GM18861 (cell line): ENCODE data around the gene PSD.
A peak's percentile ranks its signal among the peaks of the same experiment; 100 is the strongest.

ENCODE experiments used
- ATAC-seq: cut with Tn5 transposase; IDR thresholded peaks from one replicate; pipeline ENCODE4 v1.9.1; 2021; ENCODE audit not compliant: unreplicated experiment

Gene PSD

GRCh38 chr10:102444851-102445250, 26.3 kb upstream of the PSD start:
- no peak for ATAC-seq

- ATAC-seq, result no peak
These were observed 19.8 kb upstream of the PSD start for GRCh38 chr10:102438374-102438773.

GRCh38 chr10:102437515-102437914, 18.9 kb upstream of the PSD start:
- ATAC-seq, result no peak

- ATAC-seq, result no peak
These were observed 17.7 kb upstream of the PSD start for GRCh38 chr10:102436312-102436711.

- ATAC-seq, result no peak
These were observed 17.1 kb upstream of the PSD start for GRCh38 chr10:102435529-102436233.

GRCh38 chr10:102435133-102435497, 16.5 kb upstream of the PSD start:
- no peak for ATAC-seq

GRCh38 chr10:102434394-102435132, 16.0 kb upstream of the PSD start:
- ATAC-seq, result no peak

- ATAC-seq, result no peak
These were observed 15.0 kb upstream of the PSD start for GRCh38 chr10:102433619-102434046.

GRCh38 chr10:102432162-102432950, 13.8 kb upstream of the PSD start, which contains the start of gene CUEDC2:
TSS of gene CUEDC2 (minus strand) at chr10:102432574. CDS start at chr10:102425188, 7,386 bp downstream.
- peak; percentile 78 for ATAC-seq

GRCh38 chr10:102431452-102432124, 13.0 kb upstream of the PSD start:
- ATAC-seq, result no peak

GRCh38 chr10:102429468-102429867, 10.9 kb upstream of the PSD start:
- ATAC-seq, result no peak

- ATAC-seq, result no peak
These were observed 8.3 kb upstream of the PSD start for GRCh38 chr10:102426803-102427287.

- no peak for ATAC-seq
These were observed 6.9 kb upstream of the PSD start for GRCh38 chr10:102425444-102425843.

- no peak for ATAC-seq
These were observed 6.3 kb upstream of the PSD start for GRCh38 chr10:102424916-102425315.

- no peak for ATAC-seq
These were observed 5.6 kb upstream of the PSD start for GRCh38 chr10:102424145-102424544.

- ATAC-seq, result no peak
These were observed 4.9 kb upstream of the PSD start for GRCh38 chr10:102423372-102423968.

GRCh38 chr10:102422545-102423129, 4.1 kb upstream of the PSD start:
- peak; percentile 23 for ATAC-seq

- ATAC-seq, result no peak
These were observed 3.4 kb upstream of the PSD start for GRCh38 chr10:102421757-102422512.

- ATAC-seq, result peak; percentile 1
These were observed 2.8 kb upstream of the PSD start for GRCh38 chr10:102421507-102421756.
